Activated naive CD4-positive, alpha-beta T cell (primary cell): ENCODE results near the gene PAIP1.
A peak's percentile ranks its signal among the peaks of the same experiment; 100 is the strongest.
"Not testable (repeated sequence)": the region's sequence is repeated elsewhere in the genome, so short reads cannot be mapped to it uniquely, and the experiment has no call there.

Experiments used
- DNase-seq, 4 experiments: peaks; one replicate each; lab custom pipeline; 2025; lab: John Stamatoyannopoulos, UW

PAIP1 gene

GRCh38 chr5:43570450-43571158 lies 13.7 kb upstream of the PAIP1 start:
- no peak for DNase-seq

- DNase-seq: no peak
Observed at GRCh38 chr5:43569236-43569746, 12.4 kb upstream of the PAIP1 start.

GRCh38 chr5:43567967-43568366 lies 11.1 kb upstream of the PAIP1 start:
- no peak for DNase-seq

GRCh38 chr5:43565043-43565442 lies 8.2 kb upstream of the PAIP1 start:
- no peak for DNase-seq

GRCh38 chr5:43564289-43564850 lies 7.5 kb upstream of the PAIP1 start:
- DNase-seq: no peak

GRCh38 chr5:43563321-43563720 lies 6.4 kb upstream of the PAIP1 start:
- DNase-seq: no peak

GRCh38 chr5:43561356-43561755 lies 4.5 kb upstream of the PAIP1 start:
- no peak for DNase-seq

GRCh38 chr5:43560128-43560527 lies 3.3 kb upstream of the PAIP1 start:
- no peak for DNase-seq

- not testable (repeated sequence) for DNase-seq
Observed at GRCh38 chr5:43556607-43556856, 345 bp downstream of the PAIP1 start.

- peak; percentile 28 to 53 (median 42) for DNase-seq
Observed at GRCh38 chr5:43555895-43556606, 826 bp downstream of the PAIP1 start.

- DNase-seq: no peak
Observed at GRCh38 chr5:43554497-43554896, 2.4 kb downstream of the PAIP1 start.

- DNase-seq: no peak
Observed at GRCh38 chr5:43553381-43553780, 3.5 kb downstream of the PAIP1 start.

GRCh38 chr5:43551731-43552130 lies 5.1 kb downstream of the PAIP1 start:
- DNase-seq: no peak

GRCh38 chr5:43549272-43549671 lies 7.6 kb downstream of the PAIP1 start:
- DNase-seq: not testable (repeated sequence)

- DNase-seq: no peak
Observed at GRCh38 chr5:43548358-43548757, 8.5 kb downstream of the PAIP1 start.

- no peak for DNase-seq
Observed at GRCh38 chr5:43547532-43547931, 9.3 kb downstream of the PAIP1 start.

GRCh38 chr5:43543434-43543833 lies 13.4 kb downstream of the PAIP1 start:
- DNase-seq: no peak

- DNase-seq: no peak
Observed at GRCh38 chr5:43540746-43541145, 16.1 kb downstream of the PAIP1 start.

GRCh38 chr5:43536972-43537371 lies 19.9 kb downstream of the PAIP1 start:
- DNase-seq: no peak

GRCh38 chr5:43533646-43534045 lies 23.2 kb downstream of the PAIP1 start:
- no peak for DNase-seq

GRCh38 chr5:43530648-43531047 lies 26.2 kb downstream of the PAIP1 start:
- no peak for DNase-seq

GRCh38 chr5:43523662-43524072 lies 33.2 kb downstream of the PAIP1 start:
- DNase-seq: no peak

- DNase-seq: peak in 1 of 4 experiments; percentile 1
Observed at GRCh38 chr5:43520615-43521014, 36.3 kb downstream of the PAIP1 start.
